Measurements from ENCODE around the gene CELF2.

Gene CELF2

DNA sequence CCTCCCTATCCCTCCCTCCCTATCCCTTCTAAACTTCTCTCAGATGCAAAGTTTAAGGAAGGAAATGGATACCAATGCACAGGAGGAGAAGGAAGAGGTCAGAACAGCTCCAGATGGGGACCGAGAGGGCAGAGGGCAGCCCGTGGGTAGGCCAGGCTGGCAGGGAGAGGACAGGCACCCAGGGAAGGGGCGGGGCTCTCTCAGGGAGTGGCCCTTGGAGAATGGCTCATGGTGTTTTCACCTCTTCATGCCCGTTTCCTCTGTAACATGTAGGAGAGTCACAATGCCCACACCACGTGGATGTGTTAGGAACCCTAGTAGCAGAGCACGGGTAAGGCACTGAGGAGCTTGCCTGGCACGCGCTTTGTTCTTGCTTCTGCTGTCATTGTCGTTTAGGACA, 264.5 kb downstream of the CELF2 start:
- no peak for DNase-seq

DNA sequence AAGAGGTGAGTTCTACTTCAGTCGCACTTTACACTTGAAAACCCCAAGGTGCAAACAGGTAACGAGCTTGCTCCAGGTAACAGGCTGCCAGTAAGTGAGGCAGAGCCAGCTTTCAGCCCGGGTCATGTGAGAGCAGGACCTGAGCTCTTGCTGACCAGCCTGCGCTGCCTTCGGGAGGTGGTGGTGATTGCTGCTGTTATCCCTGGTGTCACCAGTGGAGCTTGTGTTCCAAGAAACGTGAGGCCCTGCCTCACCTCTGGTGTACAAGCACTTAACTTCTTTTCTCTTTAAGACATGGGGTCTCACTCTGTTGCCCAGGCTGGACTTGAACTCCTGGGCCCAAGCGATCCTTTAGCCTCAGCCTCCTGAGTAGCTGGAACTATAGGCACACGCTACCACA, 265.0 kb downstream of the CELF2 start:
- DNase-seq, result no peak

DNA sequence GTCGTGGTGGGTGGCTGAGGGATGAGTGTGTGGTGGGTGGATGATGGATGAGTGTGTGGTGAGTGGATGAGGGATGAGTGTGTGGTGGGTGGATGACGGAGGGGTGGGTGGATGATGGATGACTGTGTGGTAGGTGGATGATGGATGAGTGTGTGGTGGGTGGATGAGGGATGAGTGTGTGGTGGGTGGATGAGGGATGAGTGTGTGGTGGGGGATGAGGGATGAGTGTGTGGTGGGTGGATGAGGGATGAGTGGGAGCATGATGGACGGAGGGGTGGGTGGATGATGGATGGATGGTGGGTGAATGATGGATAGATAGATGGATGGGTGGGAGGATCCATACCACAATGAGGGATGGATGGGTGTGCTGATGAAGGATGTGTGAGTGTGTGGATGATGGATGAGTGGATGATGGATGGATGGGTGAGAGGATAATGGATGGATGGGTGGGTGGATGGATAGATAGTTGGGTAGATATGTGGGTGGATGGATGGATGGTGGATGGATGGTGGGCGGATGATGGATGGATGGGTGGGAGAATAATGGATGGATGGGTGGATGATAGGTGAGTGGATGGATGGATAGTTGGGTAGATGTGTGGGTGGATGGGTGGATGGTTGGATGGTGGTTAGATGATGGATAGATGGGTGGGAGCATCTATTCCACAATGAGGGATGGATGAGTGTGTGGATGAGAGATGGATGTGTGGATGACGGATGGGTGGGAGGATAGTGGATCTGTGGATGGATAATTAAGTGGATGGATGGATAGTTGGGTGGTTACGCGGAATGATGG, 266.8 kb downstream of the CELF2 start:
- DNase-seq, result no peak

GRCh38 chr10:11285171-11285570, 267.5 kb downstream of the CELF2 start:
- no peak for DNase-seq

- no peak for DNase-seq
These were observed 268.7 kb downstream of the CELF2 start for GRCh38 chr10:11286261-11286852.

GRCh38 chr10:11288302-11288701, 270.6 kb downstream of the CELF2 start:
- no peak for DNase-seq

- no peak for DNase-seq
These were observed 272.7 kb downstream of the CELF2 start for GRCh38 chr10:11290156-11290890.

DNA sequence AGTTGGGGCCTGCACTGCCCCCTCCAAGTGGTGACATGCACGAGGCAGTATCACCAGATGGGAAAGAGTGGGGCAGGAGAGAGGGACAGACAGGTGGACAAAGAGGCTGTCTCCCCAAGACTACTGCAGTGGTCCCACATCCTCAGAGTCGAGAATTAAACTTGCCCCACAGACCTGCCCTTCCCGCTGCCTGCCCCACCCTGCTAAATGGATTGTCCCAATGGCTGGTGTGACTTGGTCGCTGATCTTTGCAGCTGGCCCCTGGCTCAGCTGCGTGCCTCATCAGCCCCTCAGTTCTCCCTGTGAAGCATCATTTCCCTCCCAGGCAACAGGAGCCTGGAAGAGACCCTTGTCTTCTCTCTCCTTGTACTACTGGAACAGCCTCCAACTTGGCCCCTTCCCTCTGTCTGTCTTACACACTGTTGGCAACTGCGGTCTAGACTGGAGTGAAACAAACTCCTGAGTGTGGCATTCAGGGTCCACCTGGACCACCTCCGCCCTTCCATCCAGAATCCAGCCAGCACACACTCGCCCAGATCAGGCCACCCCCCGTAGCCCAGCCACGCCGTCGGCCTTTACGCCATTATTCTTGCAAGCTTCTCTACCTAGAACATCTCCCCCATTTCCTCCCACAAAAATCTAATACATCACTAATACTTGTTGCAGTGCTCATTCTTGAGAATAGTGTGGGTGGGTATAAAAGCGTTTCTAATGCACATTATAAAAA, 275.1 kb downstream of the CELF2 start:
- DNase-seq, result no peak

GRCh38 chr10:11293332-11293731, 275.7 kb downstream of the CELF2 start:
- no peak for DNase-seq

DNA sequence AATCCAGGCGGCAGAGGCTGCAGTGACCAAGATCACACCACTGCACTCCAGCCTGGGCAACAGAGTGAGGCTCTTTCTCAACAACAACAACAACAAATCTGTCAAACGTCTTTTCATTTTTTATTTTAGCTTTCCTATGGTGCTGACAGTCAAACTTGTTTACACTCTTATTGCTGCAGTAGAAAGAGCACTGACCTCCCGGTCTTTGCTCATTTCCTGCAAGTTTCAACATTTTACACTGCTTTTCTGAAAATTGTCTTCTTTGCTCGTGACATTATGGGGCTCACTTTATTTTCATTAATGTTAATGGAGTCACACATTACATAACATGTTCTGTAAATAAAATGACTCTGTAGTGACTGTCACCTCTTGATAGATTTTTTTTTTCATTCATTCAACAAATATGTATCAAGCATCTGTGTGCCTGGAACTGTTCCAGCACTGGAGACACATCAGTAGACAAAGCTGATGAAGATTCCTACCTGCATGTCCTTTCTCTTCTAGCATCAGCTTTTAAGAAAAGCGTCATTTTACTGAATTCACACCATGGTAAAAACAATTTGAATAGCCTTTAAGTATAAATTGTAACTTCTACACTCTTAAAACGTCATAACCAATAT, 277.3 kb downstream of the CELF2 start:
- DNase-seq, result no peak

DNA sequence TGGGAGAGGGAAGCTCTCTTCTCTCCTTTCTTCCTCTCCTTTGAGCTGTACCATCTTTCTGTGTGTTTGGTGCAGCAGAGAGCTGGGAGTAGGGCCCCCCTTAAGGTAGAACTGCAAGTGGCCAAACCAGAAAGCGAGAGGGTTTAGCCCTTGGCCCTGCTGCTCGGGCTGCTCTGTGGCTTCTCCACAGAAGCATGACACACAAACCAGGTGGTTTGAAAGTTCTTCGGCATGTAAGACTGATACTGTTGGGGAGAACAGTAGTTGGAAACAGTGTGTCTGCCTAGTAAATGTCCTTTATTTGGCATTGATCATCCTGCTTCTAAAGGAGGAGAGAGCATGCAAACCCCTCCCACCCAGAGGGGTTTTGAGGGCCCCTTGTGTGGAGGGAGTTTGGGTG, 277.8 kb downstream of the CELF2 start:
- no peak for DNase-seq

- DNase-seq, result no peak
These were observed 279.5 kb downstream of the CELF2 start for GRCh38 chr10:11297136-11297535.

GRCh38 chr10:11298116-11298515, 280.4 kb downstream of the CELF2 start:
- no peak for DNase-seq

DNA sequence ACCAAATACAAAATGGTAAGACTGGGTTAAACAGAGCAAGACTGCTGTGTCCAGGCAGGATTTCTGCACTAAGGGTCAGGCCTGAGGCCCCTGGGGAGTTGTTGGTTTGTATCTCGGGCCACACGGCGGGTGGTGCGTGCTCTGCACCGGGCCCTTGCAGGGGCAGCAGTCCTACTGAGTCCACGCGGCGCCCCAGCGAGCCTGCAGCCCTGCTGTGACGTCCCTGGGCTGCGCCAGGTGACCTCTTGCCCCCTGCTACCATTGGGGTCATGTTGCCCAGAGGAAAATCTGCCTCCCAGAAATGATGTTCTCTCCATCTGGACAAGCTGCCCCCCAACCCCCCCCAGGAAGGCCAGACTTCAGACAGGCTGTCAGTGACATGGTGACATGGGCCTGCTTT, 281.5 kb downstream of the CELF2 start:
- no peak for DNase-seq

- no peak for DNase-seq
These were observed 282.4 kb downstream of the CELF2 start for GRCh38 chr10:11300026-11300425.

- no peak for DNase-seq
These were observed 282.9 kb downstream of the CELF2 start for GRCh38 chr10:11300563-11300962.

- DNase-seq, result no peak
These were observed 284.0 kb downstream of the CELF2 start for GRCh38 chr10:11301571-11302111.

GRCh38 chr10:11302181-11302580, 284.5 kb downstream of the CELF2 start:
- no peak for DNase-seq

- no peak for DNase-seq
These were observed 285.9 kb downstream of the CELF2 start for GRCh38 chr10:11303361-11304170.

DNA sequence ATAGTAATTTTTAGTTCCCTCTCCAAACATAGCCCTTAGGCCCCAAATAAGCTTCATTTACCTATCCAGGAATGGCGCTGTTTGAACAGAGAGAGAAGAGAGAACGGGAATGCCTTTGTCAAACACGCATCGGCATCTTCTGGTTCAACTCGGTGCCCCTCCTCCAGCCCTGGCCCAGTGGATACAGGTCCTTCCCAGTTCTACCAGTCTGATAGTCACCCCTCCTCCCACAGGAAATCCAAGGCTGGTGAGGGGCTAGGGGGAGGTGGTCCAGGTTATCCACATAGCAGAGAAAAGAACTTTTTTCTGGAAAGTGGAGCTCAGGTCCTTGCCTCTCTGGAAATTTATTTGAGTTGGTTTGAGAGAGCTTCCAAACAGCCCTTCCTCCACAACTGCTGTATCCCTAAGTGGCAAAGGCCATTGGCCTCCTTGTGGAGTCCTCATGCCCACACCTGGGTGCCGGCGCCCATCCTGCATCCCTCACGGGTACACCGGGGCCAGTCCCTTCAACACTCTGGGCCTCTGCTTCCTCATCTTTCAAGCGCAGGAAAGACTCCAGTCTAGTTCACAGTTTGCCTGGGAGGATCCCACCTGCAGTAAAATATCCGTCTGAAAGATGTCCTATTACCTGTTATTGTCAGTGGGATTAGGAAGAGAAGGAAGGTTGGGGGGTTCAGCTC, 287.4 kb downstream of the CELF2 start:
- no peak for DNase-seq

Data from stimulated activated CD4-positive, alpha-beta T cell treated with anti-CD3 and anti-CD28 coated beads, Interleukin-2, amount 100 ng/mL, for 48 hours (primary cell).